KMS-11 (cell line): ENCODE results near the gene BACE2.

Experiments
- H2AFZ ChIP-seq: fragments of 200-600 bp; sonication (generic); 2 replicates; pipeline ENCODE4 v1.6.1; 2016; ENCODE audit warnings: antibody characterized with exemption, mixed run types, low read depth
- H3K27ac ChIP-seq: fragments of 200-600 bp; sonication (generic); 2 replicates; pipeline ENCODE4 v1.6.1; 2016; ENCODE audit warnings: mild to moderate bottlenecking, mixed run types
- H3K27me3 ChIP-seq: fragments of 200-600 bp; sonication (generic); 2 replicates; pipeline ENCODE4 v1.6.1; 2017; ENCODE audit warnings: mild to moderate bottlenecking, low read depth, mixed run types, moderate library complexity; ENCODE audit not compliant: insufficient read depth
- H3K36me3 ChIP-seq: fragments of 200-600 bp; sonication (generic); 2 replicates; pipeline ENCODE4 v1.6.1; 2017; ENCODE audit warnings: mild to moderate bottlenecking, mixed run types; ENCODE audit not compliant: insufficient read depth
- H3K4me1 ChIP-seq: fragments of 200-600 bp; sonication (generic); 2 replicates; pipeline ENCODE4 v1.6.1; 2016; ENCODE audit warnings: mild to moderate bottlenecking, low read depth, mixed run types; ENCODE audit not compliant: poor library complexity, severe bottlenecking
- H3K4me2 ChIP-seq: fragments of 200-600 bp; sonication (generic); 2 replicates; pipeline ENCODE4 v1.7.0; 2016; ENCODE audit warnings: mild to moderate bottlenecking, mixed run types
- H3K4me3 ChIP-seq: fragments of 200-600 bp; sonication (generic); IDR thresholded peaks from 2 replicates; pipeline ENCODE4 v1.6.1; 2017; ENCODE audit warnings: low read depth, low read length, mixed read lengths; ENCODE audit not compliant: insufficient read depth
- H3K79me2 ChIP-seq: fragments of 200-600 bp; sonication (generic); 2 replicates; pipeline ENCODE4 v1.6.1; 2016; ENCODE audit warnings: low read depth, mixed run types; ENCODE audit not compliant: insufficient read depth
- H3K9ac ChIP-seq: fragments of 200-600 bp; sonication (generic); 2 replicates; pipeline ENCODE4 v1.6.1; 2016; ENCODE audit warnings: mild to moderate bottlenecking, mixed run types
- H4K20me1 ChIP-seq: fragments of 200-600 bp; sonication (generic); 2 replicates; pipeline ENCODE4 v1.6.1; 2016; ENCODE audit warnings: mild to moderate bottlenecking, mixed run types; ENCODE audit not compliant: insufficient read depth
- CTCF ChIP-seq: fragments of 200-600 bp; sonication (generic); conservative IDR thresholded peaks from 2 replicates; pipeline ENCODE4 v1.6.1; 2017; ENCODE audit warnings: low read depth, mild to moderate bottlenecking, antibody characterized with exemption, low read length, moderate library complexity, mixed read lengths

Gene BACE2

GRCh38 chr21:41289431-41289830 lies 121.5 kb downstream of the BACE2 start:
- no peak overlapping the region for H3K4me2 ChIP-seq
- no peak overlapping the region for H3K4me3 ChIP-seq
- H3K9ac ChIP-seq, result no peak overlapping the region
- H2AFZ ChIP-seq, result no peak overlapping the region
- H3K27me3 ChIP-seq, result no peaks in the 10 kb centered on the region
- no peak overlapping the region for H3K27ac ChIP-seq
- H4K20me1 ChIP-seq, result no peaks in the 10 kb centered on the region; the same call in 1 of the 2 replicates
- no peaks in the 10 kb centered on the region for H3K36me3 ChIP-seq
- no peak for TF ChIP-seq CTCF
- H3K4me1 ChIP-seq, result no peaks in the 10 kb centered on the region
- no peaks in the 10 kb centered on the region for H3K79me2 ChIP-seq

DNA sequence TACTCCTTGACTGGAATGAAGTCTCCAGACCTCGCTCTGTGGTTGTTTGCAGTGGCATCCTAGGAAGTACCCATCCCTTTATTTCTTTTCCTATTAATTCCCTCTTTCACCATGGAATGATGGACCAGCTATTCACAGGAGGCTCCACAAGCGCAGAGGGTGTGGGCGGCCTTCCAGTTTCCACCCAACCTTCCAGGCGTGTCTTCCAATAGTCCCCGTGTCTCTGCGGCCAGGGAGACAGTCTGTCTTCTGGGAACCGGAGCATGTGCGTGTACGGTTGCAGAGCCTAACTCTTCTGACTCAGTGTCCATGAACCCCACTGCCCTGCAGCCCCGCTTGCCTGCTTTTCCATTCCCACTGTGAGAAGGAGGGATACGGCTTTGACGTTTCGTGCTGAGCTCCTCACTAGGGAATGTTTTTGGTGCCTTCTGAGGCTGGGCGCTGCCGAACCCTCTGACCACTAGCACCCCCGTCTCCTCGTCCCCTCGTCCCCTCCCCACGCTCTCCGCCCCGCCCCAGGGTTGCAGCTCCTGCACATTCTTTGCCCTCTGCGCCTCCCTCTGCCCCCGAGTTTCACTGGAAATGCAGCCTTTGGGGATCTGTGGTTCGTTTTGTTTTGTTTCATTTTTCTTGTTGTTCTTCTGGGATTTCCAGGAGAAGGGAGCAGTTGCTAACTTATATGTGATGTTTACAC lies 122.3 kb downstream of the BACE2 start:
- Histone ChIP-seq H3K27me3 (no peaks in the 10 kb centered on the region), H3K4me1 (no peaks in the 10 kb centered on the region), H3K4me2 (no peak overlapping the region), H3K9ac (no peak overlapping the region), H2AFZ (no peak overlapping the region), H3K4me3 (no peak overlapping the region), H4K20me1 (no peaks in the 10 kb centered on the region; the same call in 1 of the 2 replicates), H3K36me3 (no peaks in the 10 kb centered on the region), H3K27ac (no peak overlapping the region), H3K79me2 (no peaks in the 10 kb centered on the region)
- TF ChIP-seq CTCF, result no peak

GRCh38 chr21:41294548-41295231 lies 126.7 kb downstream of the BACE2 start:
- Histone ChIP-seq H4K20me1 (no peaks in the 10 kb centered on the region), H3K9ac (no peak overlapping the region), H3K27ac (no peak overlapping the region), H3K4me1 (no peaks in the 10 kb centered on the region), H3K36me3 (no peaks in the 10 kb centered on the region), H2AFZ (no peak overlapping the region), H3K27me3 (no peaks in the 10 kb centered on the region), H3K4me2 (no peak overlapping the region), H3K79me2 (no peaks in the 10 kb centered on the region), H3K4me3 (no peak overlapping the region)
- no peak for TF ChIP-seq CTCF

- no peaks in the 10 kb centered on the region for H3K79me2 ChIP-seq
- H3K9ac ChIP-seq, result no peak overlapping the region
- H4K20me1 ChIP-seq, result no peaks in the 10 kb centered on the region
- H2AFZ ChIP-seq, result no peak overlapping the region
- no peaks in the 10 kb centered on the region for H3K36me3 ChIP-seq
- no peaks in the 10 kb centered on the region for H3K4me1 ChIP-seq
- no peaks in the 10 kb centered on the region for H3K27me3 ChIP-seq
- no peak overlapping the region for H3K4me3 ChIP-seq
- TF ChIP-seq CTCF, result no peak
- no peak overlapping the region for H3K4me2 ChIP-seq
- H3K27ac ChIP-seq, result no peak overlapping the region
These were observed 127.8 kb downstream of the BACE2 start for GRCh38 chr21:41295721-41296254.
